Activated CD8-positive, alpha-beta memory T cell treated with anti-CD3 and anti-CD28 coated beads for 36 hours (primary cell): Measurements from ENCODE around the gene FBXL20. TPM values are rescaled to one million over a fixed set of nuclear protein-coding genes. Genes with fewer than 3 reads are reported as not detected.

Source experiments
- CTCF ChIA-PET: fragments of 350-600 bp; sonication (Branson Sonifier 250); formaldehyde crosslinking; loops from one replicate; lab custom pipeline; 2021; ENCODE audit warnings: antibody characterized with exemption; lab: Charles Lee
- POLR2A ChIA-PET: fragments of 350-600 bp; sonication (Branson Sonifier 250); formaldehyde crosslinking; loops from one replicate; lab custom pipeline; 2021; ENCODE audit warnings: antibody characterized with exemption; lab: Charles Lee
- total RNA-seq, 2 experiments: library from RNA; stranded (reverse); gene quantifications; one replicate each; pipeline ENCODE4 v1.2.3, GENCODE V29; 2021

FBXL20 gene
- total RNA-seq, 2 experiments from 2014 or later, result 24.9 to 25.2 TPM

GRCh38 chr17:39238311-39238972 is 163.0 kb downstream of the FBXL20 start:
- ChIA-PET POLR2A (interaction anchor here (0.6 to 1.1 kb wide), 3 partner anchors 11 to 340 kb away, joined by 3 to 6 read pairs (median 3); partner anchors contain the start of gene RPL19), CTCF (interaction anchor here (0.9 to 13.6 kb wide), 7 partner anchors 10 to 85 kb away, joined by 3 to 205 read pairs (median 4); partner anchors contain the start of genes RPL19 and STAC2)

- ChIA-PET POLR2A (interaction anchor here (0.6 kb wide), 2 partner anchors 85 to 344 kb away, joined by 3 to 4 read pairs; no protein-coding TSS in a partner anchor), CTCF (interaction anchor here (1.0 to 13.6 kb wide), 5 partner anchors 10 to 84 kb away, joined by 3 to 205 read pairs (median 4); partner anchors contain the start of gene RPL19)
Measured at GRCh38 chr17:39237586-39237985, 163.8 kb downstream of the FBXL20 start.

- POLR2A ChIA-PET, result interaction anchor here (0.6 kb wide), 1 partner anchor 84 kb away, joined by 4 read pairs; no protein-coding TSS in a partner anchor
- CTCF ChIA-PET, result interaction anchor here (1.1 to 13.6 kb wide), 8 partner anchors 8 to 86 kb away, joined by 3 to 205 read pairs (median 5); partner anchors contain the start of gene RPL19
Measured at GRCh38 chr17:39236981-39237441, 164.4 kb downstream of the FBXL20 start.

GRCh38 chr17:39236450-39236927 is 164.9 kb downstream of the FBXL20 start:
- ChIA-PET CTCF (interaction anchor here (0.6 to 13.6 kb wide), 14 partner anchors 9 to 379 kb away, joined by 3 to 205 read pairs (median 4); partner anchors contain the start of gene RPL19), POLR2A (no interaction called here)

- POLR2A ChIA-PET, result interaction anchor here (1.0 kb wide), 1 partner anchor 30 kb away, joined by 3 read pairs; no protein-coding TSS in a partner anchor
- CTCF ChIA-PET, result interaction anchor here (0.6 to 13.6 kb wide), 17 partner anchors 9 to 380 kb away, joined by 3 to 205 read pairs (median 4); partner anchors contain the start of gene STAC2
Measured at GRCh38 chr17:39235555-39236449, 165.6 kb downstream of the FBXL20 start.

GRCh38 chr17:39231591-39232551 is 169.6 kb downstream of the FBXL20 start:
- ChIA-PET CTCF (interaction anchor here (0.7 to 13.6 kb wide), 15 partner anchors 10 to 249 kb away, joined by 3 to 205 read pairs (median 4); partner anchors contain the start of gene RPL19), POLR2A (interaction anchor here (0.6 to 1.3 kb wide), 3 partner anchors 12 to 360 kb away, joined by 3 to 4 read pairs (median 3); no protein-coding TSS in a partner anchor)

- ChIA-PET CTCF (interaction anchor here (0.7 to 13.6 kb wide), 8 partner anchors 10 to 233 kb away, joined by 3 to 205 read pairs (median 4); partner anchors contain the start of gene RPL19), POLR2A (interaction anchor here (1.1 to 1.3 kb wide), 2 partner anchors 13 to 25 kb away, joined by 3 to 4 read pairs; no protein-coding TSS in a partner anchor)
Measured at GRCh38 chr17:39231091-39231561, 170.3 kb downstream of the FBXL20 start.

GRCh38 chr17:39230361-39230760 is 171.1 kb downstream of the FBXL20 start:
- ChIA-PET CTCF (interaction anchor here (1.0 to 13.6 kb wide), 5 partner anchors 9 to 76 kb away, joined by 3 to 205 read pairs (median 4); no protein-coding TSS in a partner anchor), POLR2A (no interaction called here)

GRCh38 chr17:39229274-39229913 is 172.0 kb downstream of the FBXL20 start:
- ChIA-PET CTCF (interaction anchor here (13.6 kb wide), 1 partner anchor 23 kb away, joined by 205 read pairs; no protein-coding TSS in a partner anchor), POLR2A (no interaction called here)

GRCh38 chr17:39227364-39227919 is 174.0 kb downstream of the FBXL20 start:
- CTCF ChIA-PET, result interaction anchor here (0.7 kb wide), 1 partner anchor 8 kb away, joined by 7 read pairs; no protein-coding TSS in a partner anchor
- POLR2A ChIA-PET, result no interaction called here

- ChIA-PET CTCF (interaction anchor here (1.2 to 1.3 kb wide), 2 partner anchors 9 to 12 kb away, joined by 4 to 6 read pairs; no protein-coding TSS in a partner anchor), POLR2A (no interaction called here)
Measured at GRCh38 chr17:39225959-39226683, 175.3 kb downstream of the FBXL20 start.

GRCh38 chr17:39225308-39225958 is 176.0 kb downstream of the FBXL20 start, which contains the start of gene STAC2:
Gene STAC2, minus strand, starts transcription at chr17:39225945. Its CDS starts 443 bp downstream, at chr17:39225502.
- CTCF ChIA-PET, result interaction anchor here (1.2 to 1.3 kb wide), 2 partner anchors 10 to 13 kb away, joined by 4 to 6 read pairs; no protein-coding TSS in a partner anchor
- POLR2A ChIA-PET, result no interaction called here

GRCh38 chr17:39224778-39225307 is 176.6 kb downstream of the FBXL20 start:
- CTCF ChIA-PET, result interaction anchor here (2.5 kb wide), 1 partner anchor 11 kb away, joined by 7 read pairs; no protein-coding TSS in a partner anchor
- POLR2A ChIA-PET, result no interaction called here
